Gastroesophageal sphincter (tissue), 4 donors: ENCODE measurements around the gene PPARGC1A. TPM values are rescaled to one million over a fixed set of nuclear protein-coding genes. Genes with fewer than 3 reads are reported as not detected.

Experiments used
- ATAC-seq: fragments of 150-250 bp; one replicate; pipeline ENCODE4 v1.9.1; 2016; ENCODE audit warnings: mild to moderate bottlenecking, moderate library complexity
- H3K27ac ChIP-seq, 4 donors: fragments of 200-600 bp; sonication (generic) in 3 of 4; 1 replicate in 3 of 4; 2 replicates in 1 of 4; pipeline ENCODE4 v1.5.1; 2016 to 2019
- H3K27me3 ChIP-seq: fragments of 200-600 bp; sonication (generic); one replicate; pipeline ENCODE4 v1.5.1; 2019
- H3K36me3 ChIP-seq, 2 donors: fragments of 200-600 bp; sonication (generic); one replicate each; pipeline ENCODE4 v1.5.1; 2019; ENCODE audit warnings: control low read depth in 1 of 2
- H3K4me1 ChIP-seq, 3 donors: fragments of 200-600 bp; sonication (generic); 1 replicate in 2 of 3; 2 replicates in 1 of 3; pipeline ENCODE4 v1.5.1; 2016 to 2019; ENCODE audit warnings: control low read depth in 2 of 3
- H3K4me3 ChIP-seq, 2 donors: fragments of 200-600 bp; sonication (generic); one replicate each; pipeline ENCODE4 v1.5.1; 2019; ENCODE audit warnings: mild to moderate bottlenecking in 1 of 2, moderate library complexity in 1 of 2
- H3K9me3 ChIP-seq, 3 donors: fragments of 200-600 bp; sonication (generic); one replicate each; pipeline ENCODE4 v1.5.1; 2017 to 2019; ENCODE audit warnings: control low read depth in 2 of 3
- EP300 ChIP-seq: sonication (generic); formaldehyde crosslinking; IDR thresholded peaks from one replicate; pipeline ENCODE4 v1.6.1; 2017; ENCODE audit warnings: antibody characterized with exemption, mild to moderate bottlenecking
- POLR2A ChIP-seq, 2 donors: fragments of 450-650 bp; IDR thresholded peaks; one replicate each; pipeline ENCODE4 v1.6.1; 2017; ENCODE audit warnings: antibody characterized with exemption in 2 of 2, mild to moderate bottlenecking in 2 of 2, moderate library complexity in 1 of 2
- POLR2AphosphoS5 ChIP-seq: sonication (generic); formaldehyde crosslinking; IDR thresholded peaks from one replicate; pipeline ENCODE4 v1.6.1; 2017; ENCODE audit warnings: antibody characterized with exemption
- WGBS, 2 donors: methylation state at CpG; one replicate each; pipeline ENCODE4 v1.1.5; 2018; ENCODE audit warnings: low coverage in 1 of 2; 5-methylcytosine and 5-hydroxymethylcytosine counted together
- total RNA-seq, 4 donors: library from RNA; depleted of rRNA; stranded (reverse); fragments of >200 nt; gene quantifications; one replicate each; pipeline ENCODE4 v1.1.0, GENCODE V29; 2016
- TF ChIP-seq, protein P1 (sequence below), 4 experiments: fragments of 200-600 bp in 2 of 4; fragments of 450-650 bp in 2 of 4; sonication (generic) in 1 of 4; IDR thresholded peaks; one replicate each; pipeline ENCODE4 v1.5.1; 2017 to 2019; ENCODE audit warnings: antibody characterized with exemption in 4 of 4, mild to moderate bottlenecking in 2 of 4, moderate library complexity in 2 of 4

PPARGC1A gene
- total RNA-seq, 4 donors from 2014 or later: 5.8 to 43.7 (median 18.3) TPM

GRCh38 chr4:23779422-23779821, 110.4 kb downstream of the PPARGC1A start:
- Histone ChIP-seq H3K9me3 (no peaks in the 10 kb centered on the region), H3K4me3 (no peak overlapping the region), H3K27ac (no peak overlapping the region), H3K4me1 (peaks cover 0 to 17% (median 0%) of the 10 kb centered on the region in 3 donors), H3K27me3 (no peaks in the 10 kb centered on the region), H3K36me3 (no peaks in the 10 kb centered on the region)
- 64 to 67% methylated on average over 6 of the region's 6 CpGs for WGBS, 2 donors
- no peak for ATAC-seq
- TF ChIP-seq, protein P1, sequence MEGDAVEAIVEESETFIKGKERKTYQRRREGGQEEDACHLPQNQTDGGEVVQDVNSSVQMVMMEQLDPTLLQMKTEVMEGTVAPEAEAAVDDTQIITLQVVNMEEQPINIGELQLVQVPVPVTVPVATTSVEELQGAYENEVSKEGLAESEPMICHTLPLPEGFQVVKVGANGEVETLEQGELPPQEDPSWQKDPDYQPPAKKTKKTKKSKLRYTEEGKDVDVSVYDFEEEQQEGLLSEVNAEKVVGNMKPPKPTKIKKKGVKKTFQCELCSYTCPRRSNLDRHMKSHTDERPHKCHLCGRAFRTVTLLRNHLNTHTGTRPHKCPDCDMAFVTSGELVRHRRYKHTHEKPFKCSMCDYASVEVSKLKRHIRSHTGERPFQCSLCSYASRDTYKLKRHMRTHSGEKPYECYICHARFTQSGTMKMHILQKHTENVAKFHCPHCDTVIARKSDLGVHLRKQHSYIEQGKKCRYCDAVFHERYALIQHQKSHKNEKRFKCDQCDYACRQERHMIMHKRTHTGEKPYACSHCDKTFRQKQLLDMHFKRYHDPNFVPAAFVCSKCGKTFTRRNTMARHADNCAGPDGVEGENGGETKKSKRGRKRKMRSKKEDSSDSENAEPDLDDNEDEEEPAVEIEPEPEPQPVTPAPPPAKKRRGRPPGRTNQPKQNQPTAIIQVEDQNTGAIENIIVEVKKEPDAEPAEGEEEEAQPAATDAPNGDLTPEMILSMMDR (IDR thresholded peaks at IDR 0.05): no peak

DNA sequence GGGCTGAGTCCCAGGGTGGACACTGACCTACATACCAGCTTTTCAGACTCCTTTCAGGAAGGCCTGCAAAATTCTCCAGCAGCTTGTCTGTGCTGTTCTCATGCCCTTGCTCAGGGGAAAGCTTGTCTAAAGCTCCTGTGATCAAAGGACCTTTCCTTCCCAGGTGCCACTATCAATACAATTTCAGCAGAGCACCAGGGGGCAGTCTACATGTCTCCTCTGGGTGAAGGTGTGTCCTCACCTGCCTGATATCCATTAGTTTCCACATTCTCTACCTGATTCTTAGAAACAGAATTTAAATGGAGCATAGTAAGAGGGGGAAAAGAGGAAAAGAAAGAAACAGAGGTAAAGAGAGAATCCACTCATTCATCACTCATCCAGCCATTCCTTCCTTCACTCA, 114.2 kb downstream of the PPARGC1A start:
- ATAC-seq: no peak
- no peaks in the 10 kb centered on the region for H3K9me3 ChIP-seq
- no peak overlapping the region for H3K4me3 ChIP-seq
- H3K27ac ChIP-seq: peak overlapping the region in 2 of 4 donors; percentile 9 to 38
- H3K36me3 ChIP-seq: no peaks in the 10 kb centered on the region
- peaks cover 0 to 17% (median 0%) of the 10 kb centered on the region in 3 donors for H3K4me1 ChIP-seq
- TF ChIP-seq, protein P1 (IDR thresholded peaks at IDR 0.05): no peak
- no peak for TF ChIP-seq POLR2A (IDR thresholded peaks at IDR 0.05)
- no peak for TF ChIP-seq POLR2AphosphoS5
- no peak for TF ChIP-seq EP300
- no peaks in the 10 kb centered on the region for H3K27me3 ChIP-seq

GRCh38 chr4:23774909-23775308, 114.9 kb downstream of the PPARGC1A start:
- no peak for TF ChIP-seq POLR2AphosphoS5
- TF ChIP-seq EP300: no peak
- 32 to 50% methylated on average over 4 to 5 of the region's 5 CpGs for whole genome bisulfite sequencing, 2 donors
- Histone ChIP-seq H3K27me3 (no peaks in the 10 kb centered on the region), H3K36me3 (no peaks in the 10 kb centered on the region), H3K4me1 (peaks cover 0 to 17% (median 0%) of the 10 kb centered on the region in 3 donors), H3K27ac (peak overlapping the region in 1 of 4 donors; percentile 38), H3K4me3 (no peak overlapping the region), H3K9me3 (no peaks in the 10 kb centered on the region)
- no peak for ATAC-seq

DNA sequence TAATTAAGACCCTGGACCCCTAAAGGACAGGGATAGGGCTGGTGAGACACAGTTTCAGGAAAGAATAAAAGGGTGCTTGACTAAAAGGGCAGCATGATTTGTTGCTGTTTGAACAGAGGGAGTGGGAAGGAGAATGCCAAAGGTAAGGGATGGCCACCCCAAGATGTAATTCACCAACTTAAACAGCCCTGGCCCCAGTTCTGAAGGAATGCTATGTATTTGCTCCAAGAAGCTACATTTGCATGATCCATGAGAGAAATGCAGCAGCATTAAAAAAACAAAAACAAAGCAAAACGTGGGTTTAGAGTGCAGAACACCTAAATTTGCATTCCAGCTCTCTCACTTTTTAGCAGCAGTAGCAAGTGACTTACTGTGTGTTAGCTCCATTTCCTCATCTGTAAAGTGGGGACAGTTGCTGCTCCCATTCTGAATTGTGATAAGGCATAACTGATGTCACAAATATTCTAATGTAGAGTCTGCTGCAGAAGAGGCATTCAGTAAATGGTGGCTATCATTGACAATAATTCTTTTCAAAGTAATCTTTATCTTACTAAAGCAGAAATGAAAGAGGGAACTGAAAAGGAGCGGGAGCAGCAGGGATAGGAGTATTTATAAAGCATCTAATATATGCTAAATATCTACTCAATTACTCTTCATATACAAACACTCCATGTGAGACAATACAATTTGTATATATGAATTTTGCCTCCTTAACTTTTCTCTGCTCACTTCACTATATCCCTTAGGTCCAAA, 115.8 kb downstream of the PPARGC1A start:
- H3K27ac ChIP-seq: no peak overlapping the region
- no peak for TF ChIP-seq EP300
- TF ChIP-seq POLR2A (IDR thresholded peaks at IDR 0.05): no peak
- TF ChIP-seq, protein P1 (IDR thresholded peaks at IDR 0.05): no peak
- no peak for TF ChIP-seq POLR2AphosphoS5
- H3K9me3 ChIP-seq: no peaks in the 10 kb centered on the region
- WGBS, 2 donors: 53 to 73% methylated on average over 2 of the region's 2 CpGs
- H3K4me1 ChIP-seq: peaks cover 0 to 17% (median 0%) of the 10 kb centered on the region in 3 donors
- H3K36me3 ChIP-seq: no peaks in the 10 kb centered on the region
- no peak overlapping the region for H3K4me3 ChIP-seq
- ATAC-seq: no peak
- H3K27me3 ChIP-seq: no peaks in the 10 kb centered on the region

- H3K4me3 ChIP-seq: no peak overlapping the region
- no peak overlapping the region for H3K27ac ChIP-seq
Measured at GRCh38 chr4:23770011-23770410, 119.8 kb downstream of the PPARGC1A start.

More at GRCh38 chr4:23770011-23770410, 119.8 kb downstream of the PPARGC1A start:
- Histone ChIP-seq H3K9me3 (no peaks in the 10 kb centered on the region), H3K36me3 (no peaks in the 10 kb centered on the region), H3K27me3 (no peaks in the 10 kb centered on the region), H3K4me1 (peaks cover 0 to 20% (median 0%) of the 10 kb centered on the region in 3 donors)
- no peak for TF ChIP-seq POLR2A (IDR thresholded peaks at IDR 0.05)
- TF ChIP-seq, protein P1 (IDR thresholded peaks at IDR 0.05): no peak
- no peak for ATAC-seq
- WGBS, 2 donors: 40 to 71% methylated on average over 1 of the region's 1 CpG
